CD4-positive, CD25-positive, alpha-beta regulatory T cell (primary cell): ENCODE results near the gene THAP12. TPM values are rescaled to one million over a fixed set of nuclear protein-coding genes. Genes with fewer than 3 reads are reported as not detected.

ENCODE experiments used
- polyA plus RNA-seq, 4 donors: library from polyadenylated mRNA; unstranded; fragments of 300-500 nt; fragmentation: Illumina TruSeq; gene quantifications; one replicate each; pipeline ENCODE4 v1.2.3, GENCODE V29; 2021
- total RNA-seq: library from RNA; stranded (reverse); gene quantifications from one replicate; pipeline ENCODE4 v1.2.3, GENCODE V29; 2022

The THAP12 gene
- total and polyA plus RNA-seq, 5 donors from 2014 or later = 51.2 to 71.0 (median 65.0) TPM

Other genes starting within 250 kb of the THAP12 start
- not detected for gene WNT11, start 174.6 kb downstream of the THAP12 start, total RNA-seq
- gene WNT11, start 174.6 kb downstream of the THAP12 start, polyA plus RNA-seq = 1 to 10 TPM in 1 of 4 donors, under 1 TPM in 1, not detected in 2; 0.43 to 1.2 TPM
- 2.7 TPM for gene GVQW3, start 191 bp upstream of the THAP12 start, total RNA-seq
- 1 to 10 TPM; 1.7 to 3.0 (median 2.3) TPM for gene GVQW3, start 191 bp upstream of the THAP12 start, polyA plus RNA-seq
- gene EMSY, start 63.9 kb upstream of the THAP12 start, total RNA-seq = 43.4 TPM
- gene EMSY, start 63.9 kb upstream of the THAP12 start, polyA plus RNA-seq = 10 to 100 TPM; 18.2 to 27.4 (median 19.3) TPM